Activated effector memory CD4-positive, alpha-beta T cell treated with anti-CD3 and anti-CD28 coated beads, Interleukin-2, amount 50 U/mL, for 16 hours (primary cell): Measurements from ENCODE around the gene ITPKA.
A peak's percentile ranks its signal among the peaks of the same experiment; 100 is the strongest.

Experiments
- DNase-seq: peaks from one replicate; pipeline ENCODE4 v3.0.0-alpha.2; 2020

The ITPKA gene

DNA sequence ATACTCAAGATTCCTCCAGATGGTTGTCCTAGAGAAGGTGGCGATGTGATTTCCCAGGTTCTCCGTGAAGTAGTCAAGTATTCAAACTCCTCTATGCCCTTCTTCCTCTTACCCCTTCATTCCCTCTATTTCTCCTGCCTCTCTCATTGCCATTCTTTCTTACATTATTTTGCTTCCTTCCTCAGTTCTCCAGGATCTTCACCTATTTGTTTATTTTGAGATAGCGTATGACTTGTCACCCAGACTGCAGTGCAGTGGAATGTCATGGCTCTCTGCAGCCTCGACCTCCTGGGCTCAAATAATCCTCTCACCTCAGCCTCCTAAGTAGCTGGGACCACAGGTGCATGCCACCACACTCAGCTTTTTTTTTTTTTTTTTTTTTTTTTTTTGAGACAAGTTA is 1.8 kb upstream of the ITPKA start:
- DNase-seq: no peak

- DNase-seq: no peak
These were observed 973 bp upstream of the ITPKA start for GRCh38 chr15:41492597-41493204.

- DNase-seq: no peak
These were observed 172 bp downstream of the ITPKA start for GRCh38 chr15:41493902-41494189.

DNA sequence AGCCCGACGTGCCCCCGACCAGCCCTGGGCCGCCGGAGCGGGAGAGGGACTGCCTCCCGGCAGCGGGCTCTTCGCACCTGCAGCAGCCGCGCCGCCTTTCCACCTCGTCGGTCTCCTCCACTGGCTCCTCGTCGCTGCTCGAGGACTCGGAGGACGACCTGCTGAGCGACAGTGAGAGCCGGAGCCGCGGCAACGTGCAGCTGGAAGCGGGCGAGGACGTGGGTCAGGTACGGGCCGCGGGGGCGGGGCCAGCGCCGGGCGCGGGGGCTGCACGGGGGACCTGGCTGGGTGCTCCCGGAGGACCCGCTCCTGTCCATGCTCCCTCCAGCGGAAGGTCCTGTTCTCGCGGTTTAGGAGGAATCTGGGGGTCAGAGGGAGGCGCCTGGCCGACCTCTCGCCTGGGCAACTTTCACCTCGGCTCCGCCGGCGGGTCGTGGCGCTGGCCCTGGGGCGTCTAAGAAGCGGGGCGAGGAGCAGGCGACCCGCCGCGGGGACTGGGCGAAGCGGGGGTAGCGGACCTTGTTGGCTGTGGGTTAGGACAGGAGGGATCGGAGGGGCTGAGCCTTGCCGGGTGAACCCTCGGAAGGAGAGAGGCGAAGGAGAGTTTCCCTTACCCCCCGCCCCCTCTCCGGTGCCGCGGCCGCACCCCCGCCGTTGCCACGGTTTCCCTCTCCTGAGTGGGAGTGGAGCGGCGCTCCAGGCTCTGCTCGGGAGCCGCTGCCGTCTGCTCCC is 682 bp downstream of the ITPKA start:
- DNase-seq: peak; percentile 77

GRCh38 chr15:41494922-41495735 is 1.5 kb downstream of the ITPKA start:
- DNase-seq: peak; percentile 77

GRCh38 chr15:41495736-41496599 is 2.3 kb downstream of the ITPKA start:
- no peak for DNase-seq

DNA sequence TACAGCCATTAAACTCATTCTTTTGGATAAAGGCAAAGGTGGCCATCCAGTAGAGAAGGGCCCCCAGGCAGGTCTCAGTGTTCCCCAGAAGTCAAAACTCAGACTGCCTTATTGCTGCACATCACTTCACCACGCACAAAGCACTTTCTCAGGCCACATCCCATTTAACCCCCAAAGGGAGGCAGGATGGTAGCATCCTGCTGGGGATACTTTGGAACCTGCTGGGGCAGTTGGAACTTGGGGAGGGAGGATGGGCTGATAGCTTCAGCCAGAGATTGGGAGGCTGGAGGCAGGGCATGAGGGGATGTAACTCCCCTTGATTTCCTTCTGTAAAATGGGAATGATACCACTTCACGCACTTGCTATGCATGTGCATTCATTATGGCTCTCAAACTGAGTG is 5.0 kb downstream of the ITPKA start:
- DNase-seq: no peak

DNA sequence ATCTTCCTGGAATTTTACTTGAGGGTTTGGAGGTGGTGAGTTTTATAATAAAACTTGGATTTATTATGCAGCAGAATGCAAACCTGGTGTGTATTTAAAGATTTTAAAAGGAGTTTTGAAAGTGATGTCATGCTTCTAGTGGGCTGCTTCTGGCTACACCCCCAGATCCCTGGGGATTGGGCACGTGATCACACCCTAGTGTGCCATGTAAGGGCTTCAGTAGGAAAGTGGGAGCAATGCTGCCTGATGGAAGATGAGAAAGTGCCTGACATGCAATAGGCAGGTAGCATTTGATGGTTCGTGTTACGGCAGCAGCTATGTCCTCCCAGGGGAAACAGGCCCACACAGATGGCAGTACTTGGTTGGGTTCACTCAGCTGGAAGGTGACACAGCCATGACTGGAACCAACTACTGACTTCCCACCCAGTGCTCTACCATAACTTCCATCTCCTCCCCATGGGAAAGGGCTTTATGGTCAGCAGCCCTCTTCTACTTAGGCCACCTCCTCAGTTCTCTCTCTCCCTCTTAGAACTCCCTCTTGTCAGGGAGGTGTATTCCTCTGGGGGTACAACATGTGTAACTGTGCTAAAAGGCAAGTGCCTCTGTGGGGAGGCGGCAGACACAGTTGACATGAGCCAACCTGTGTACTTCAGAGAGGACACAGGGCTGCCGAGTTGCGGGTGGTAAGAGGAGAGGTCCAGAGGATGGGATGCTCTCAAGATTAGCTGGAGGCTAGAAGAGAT is 5.6 kb downstream of the ITPKA start:
- DNase-seq: no peak

DNA sequence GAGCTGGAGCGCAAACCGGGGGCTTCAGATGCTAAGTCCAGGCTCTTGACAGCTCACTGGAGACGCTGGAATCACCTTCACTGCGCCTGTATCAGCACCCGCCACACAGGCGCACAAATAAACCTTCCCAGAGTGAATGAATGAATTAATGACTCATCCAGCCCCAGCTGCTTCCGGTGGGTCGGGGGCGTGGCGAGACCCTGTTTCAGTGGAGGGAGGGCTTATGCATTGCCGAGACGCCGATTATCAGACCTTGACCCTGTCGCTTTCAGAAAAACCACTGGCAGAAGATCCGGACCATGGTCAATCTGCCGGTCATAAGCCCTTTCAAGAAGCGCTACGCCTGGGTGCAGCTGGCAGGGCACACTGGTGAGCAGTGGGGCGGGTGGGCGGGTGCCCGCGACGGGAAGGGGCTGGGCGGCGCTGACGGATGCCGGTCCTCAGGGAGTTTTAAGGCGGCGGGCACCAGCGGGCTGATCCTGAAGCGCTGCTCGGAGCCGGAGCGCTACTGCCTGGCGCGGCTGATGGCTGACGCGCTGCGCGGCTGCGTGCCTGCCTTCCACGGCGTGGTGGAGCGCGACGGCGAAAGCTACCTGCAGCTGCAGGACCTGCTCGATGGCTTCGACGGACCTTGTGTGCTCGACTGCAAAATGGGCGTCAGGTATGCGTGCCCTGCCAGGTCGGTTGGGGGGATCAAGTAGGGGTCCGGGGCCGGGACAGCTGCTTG is 7.7 kb downstream of the ITPKA start:
- DNase-seq: peak; percentile 78

- DNase-seq: peak; percentile 79
These were observed 8.5 kb downstream of the ITPKA start for GRCh38 chr15:41501931-41502794.

- no peak for DNase-seq
These were observed 9.4 kb downstream of the ITPKA start for GRCh38 chr15:41502795-41503668.

DNA sequence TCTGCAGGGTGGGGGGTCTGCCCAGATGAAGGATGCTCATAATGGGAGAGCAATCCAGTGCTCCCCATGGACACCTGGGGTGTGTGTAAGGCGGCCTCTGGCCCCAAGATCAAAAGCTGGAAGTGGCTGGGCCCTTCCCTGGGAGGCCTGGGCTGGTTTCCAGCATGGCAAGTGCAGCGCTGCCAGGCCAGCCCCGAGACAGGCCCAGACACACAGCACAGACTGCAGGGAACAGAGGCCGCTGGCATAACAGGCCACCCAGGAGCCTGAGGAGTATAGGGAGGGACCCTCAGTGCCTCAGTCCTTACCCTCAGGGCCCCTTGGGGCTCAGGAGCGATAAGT is 10.0 kb downstream of the ITPKA start:
- no peak for DNase-seq

DNA sequence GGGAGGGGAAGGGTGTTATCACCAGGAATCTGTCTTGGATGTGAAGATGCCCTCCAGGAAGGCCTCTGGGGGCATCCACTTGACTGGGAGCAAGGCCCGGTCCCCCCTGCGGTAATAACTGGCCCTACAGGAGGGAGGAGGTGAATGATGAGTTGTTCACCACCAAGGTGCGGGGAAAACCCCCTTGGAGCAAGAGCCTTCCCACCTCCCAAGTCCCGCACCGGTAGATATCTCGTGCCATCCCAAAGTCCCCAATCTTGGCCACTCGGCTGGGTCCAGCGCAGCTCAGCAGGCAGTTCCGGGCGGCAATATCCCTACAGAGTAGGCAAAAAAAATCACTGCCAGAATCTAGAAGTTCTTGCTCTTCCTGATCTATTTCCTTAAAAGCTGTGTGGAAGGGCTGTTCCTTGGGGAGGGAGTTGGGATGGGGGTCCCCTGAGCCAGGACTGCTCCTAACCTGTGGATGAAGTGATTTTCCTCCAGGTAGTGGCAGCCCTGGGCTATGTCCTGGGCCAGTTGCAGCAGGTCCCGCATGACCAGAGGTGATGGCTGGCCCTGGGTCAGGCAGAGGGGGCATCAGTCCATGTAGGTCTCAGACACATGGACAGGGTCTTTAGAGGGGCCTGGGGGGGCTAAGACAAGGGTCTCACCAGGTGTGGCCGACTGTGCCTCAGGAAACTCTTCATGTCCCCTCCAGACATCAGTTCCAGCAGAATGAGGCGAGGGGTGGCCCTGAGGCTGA is 11.2 kb downstream of the ITPKA start:
- no peak for DNase-seq

DNA sequence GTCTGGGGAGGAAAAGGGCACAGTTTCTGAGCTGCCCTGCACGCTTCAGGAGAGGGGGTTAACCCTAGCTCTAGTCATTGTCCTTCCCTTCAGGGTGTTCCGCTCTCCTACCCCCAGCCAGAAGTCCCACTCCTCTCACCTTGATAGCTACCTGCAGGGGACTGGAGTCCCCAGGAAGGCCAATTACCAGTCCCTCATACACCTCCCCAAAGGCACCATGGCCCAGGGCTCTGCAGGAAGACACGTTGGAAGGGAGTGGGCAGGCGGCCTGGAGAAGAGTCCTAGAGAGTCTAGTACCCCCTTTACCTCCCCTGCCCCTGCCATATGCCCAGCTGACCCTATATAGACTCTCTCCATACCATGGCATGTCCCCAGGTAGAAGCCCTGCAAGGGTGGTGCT is 12.1 kb downstream of the ITPKA start:
- DNase-seq: no peak

GRCh38 chr15:41506796-41507341 is 13.2 kb downstream of the ITPKA start:
- no peak for DNase-seq

- no peak for DNase-seq
These were observed 14.2 kb downstream of the ITPKA start for GRCh38 chr15:41507820-41508290.

DNA sequence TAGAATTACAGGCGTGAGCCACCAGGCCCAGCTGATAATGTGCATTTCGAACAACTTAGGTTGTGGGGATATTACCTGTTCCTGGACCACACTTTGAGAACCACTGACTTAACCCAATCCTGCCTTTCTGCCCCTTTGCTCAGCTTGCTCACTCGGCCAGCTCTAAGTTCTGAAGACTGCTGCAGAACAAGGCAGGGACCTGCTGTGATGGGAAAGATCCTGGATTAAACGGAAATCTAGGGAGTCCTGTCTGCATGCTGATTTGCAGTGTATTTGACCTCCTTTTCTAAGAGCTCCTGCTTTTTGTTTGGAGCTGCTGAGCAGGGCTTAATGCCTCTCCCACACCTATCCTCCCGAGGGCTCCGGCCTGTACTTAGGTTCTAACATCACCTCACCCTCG is 17.1 kb downstream of the ITPKA start:
- DNase-seq: no peak

DNA sequence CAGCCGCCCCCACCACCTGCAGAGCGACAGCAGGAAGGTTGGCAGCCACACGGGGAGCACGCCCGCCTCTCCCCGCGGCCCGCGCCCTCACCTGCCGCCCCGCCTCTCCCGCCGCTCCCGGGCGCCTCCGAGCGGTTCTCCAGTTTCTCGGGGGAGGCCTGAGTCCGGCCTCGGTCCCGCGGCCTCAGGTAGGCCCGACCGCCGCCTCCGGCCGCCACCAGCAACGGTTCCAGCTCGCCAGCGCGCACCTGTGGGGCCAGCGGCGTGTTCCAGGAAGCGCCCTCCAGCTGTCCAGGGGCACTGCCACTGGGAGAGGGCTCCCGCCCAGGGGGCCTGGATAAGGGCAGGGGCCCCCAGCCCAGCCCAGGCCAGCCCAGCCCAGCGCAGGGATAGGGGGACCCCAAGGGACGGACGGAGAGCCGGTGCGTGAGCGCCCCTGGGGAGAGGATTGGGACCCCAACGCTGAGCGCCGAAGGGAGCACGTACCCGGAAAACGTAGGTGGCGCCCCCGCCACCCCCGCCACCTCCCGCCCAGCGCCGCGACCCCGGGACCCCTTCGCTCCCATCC is 17.7 kb downstream of the ITPKA start:
- no peak for DNase-seq
